Parathyroid adenoma (tissue), 2 donors: ENCODE results near the gene ZNG1A.
"Not testable (repeated sequence)": the region's sequence is repeated elsewhere in the genome, so short reads cannot be mapped to it uniquely, and the experiment has no call there.

Experiments
- H2AFZ ChIP-seq: fragments of 300-600 bp; sonication (generic); one replicate; pipeline ENCODE4 v1.7.0; 2017; ENCODE audit warnings: antibody characterized with exemption, mild to moderate bottlenecking
- H3K27ac ChIP-seq: fragments of 300-600 bp; sonication (generic); one replicate; pipeline ENCODE4 v1.7.0; 2017
- H3K27me3 ChIP-seq: fragments of 300-600 bp; sonication (generic); one replicate; pipeline ENCODE4 v1.7.0; 2017; ENCODE audit warnings: low read length; ENCODE audit not compliant: control insufficient read depth, insufficient read depth
- H3K36me3 ChIP-seq: fragments of 300-600 bp; sonication (generic); one replicate; pipeline ENCODE4 v1.7.0; 2017; ENCODE audit warnings: low read length; ENCODE audit not compliant: control insufficient read depth, insufficient read depth
- H3K4me1 ChIP-seq: fragments of 300-600 bp; sonication (generic); one replicate; pipeline ENCODE4 v1.7.0; 2017; ENCODE audit warnings: control low read depth
- H3K4me2 ChIP-seq: fragments of 300-600 bp; sonication (generic); one replicate; pipeline ENCODE4 v1.7.0; 2017; ENCODE audit warnings: low read length
- H3K4me3 ChIP-seq: fragments of 300-600 bp; sonication (generic); one replicate; pipeline ENCODE4 v1.7.0; 2017; ENCODE audit warnings: low read depth, low read length
- H3K79me2 ChIP-seq: fragments of 300-600 bp; sonication (generic); one replicate; pipeline ENCODE4 v1.7.0; 2017; ENCODE audit warnings: control low read depth
- H3K9ac ChIP-seq: fragments of 300-600 bp; sonication (generic); one replicate; pipeline ENCODE4 v1.7.0; 2017; ENCODE audit warnings: mild to moderate bottlenecking
- H3K9me3 ChIP-seq: fragments of 300-600 bp; sonication (generic); one replicate; pipeline ENCODE4 v1.7.0; 2017; ENCODE audit warnings: low read length; ENCODE audit not compliant: control insufficient read depth
- donor health status: primary hyperparathyroidism.

ZNG1A gene

DNA sequence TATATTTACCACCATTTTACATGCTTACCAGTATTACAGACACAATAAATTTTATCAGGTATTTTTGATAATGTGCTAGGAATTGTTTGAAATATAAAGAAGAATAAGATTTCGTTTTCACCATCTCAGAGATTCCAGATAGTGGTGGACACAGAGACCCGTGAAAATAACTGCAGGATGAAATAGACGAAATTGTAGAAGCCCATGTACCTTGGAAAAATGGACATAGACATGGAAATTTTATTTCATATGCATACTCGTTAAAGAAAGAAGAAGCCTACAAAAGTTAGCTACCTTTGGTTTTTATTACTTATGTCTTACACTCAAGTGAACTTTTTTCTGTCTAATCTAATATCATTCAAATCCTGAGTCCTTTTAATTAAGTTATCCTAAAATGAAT is 68.2 kb downstream of the ZNG1A start:
- H2AFZ ChIP-seq, H3K4me1 ChIP-seq, H3K4me2 ChIP-seq, H3K27ac ChIP-seq, H3K36me3 ChIP-seq, H3K9me3 ChIP-seq, H3K79me2 ChIP-seq, H3K27me3 ChIP-seq, H3K4me3 ChIP-seq, H3K9ac ChIP-seq: not testable (repeated sequence)

DNA sequence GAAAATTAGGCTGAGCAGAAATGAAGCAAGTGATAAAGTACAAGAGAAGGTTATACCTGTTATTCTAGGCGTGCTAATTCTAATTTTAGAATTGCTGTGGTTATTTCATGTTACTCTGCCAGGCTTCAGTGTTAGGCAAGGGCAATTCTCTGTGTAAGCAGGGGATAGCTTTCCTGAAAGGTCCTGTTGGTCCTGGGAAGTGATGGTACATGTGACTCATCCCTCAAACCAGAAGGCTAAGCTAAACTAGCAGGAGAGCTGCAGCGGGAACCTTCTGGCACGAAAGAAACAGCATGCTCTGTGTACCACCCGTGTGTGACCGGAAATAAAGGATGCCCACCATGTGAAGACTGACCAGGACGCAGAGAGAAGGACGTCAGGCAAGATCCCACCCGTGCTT is 69.3 kb downstream of the ZNG1A start:
- not testable (repeated sequence) for H3K4me3 ChIP-seq, H3K27ac ChIP-seq, H3K36me3 ChIP-seq, H2AFZ ChIP-seq, H3K4me1 ChIP-seq, H3K4me2 ChIP-seq, H3K9me3 ChIP-seq, H3K9ac ChIP-seq, H3K27me3 ChIP-seq, H3K79me2 ChIP-seq

DNA sequence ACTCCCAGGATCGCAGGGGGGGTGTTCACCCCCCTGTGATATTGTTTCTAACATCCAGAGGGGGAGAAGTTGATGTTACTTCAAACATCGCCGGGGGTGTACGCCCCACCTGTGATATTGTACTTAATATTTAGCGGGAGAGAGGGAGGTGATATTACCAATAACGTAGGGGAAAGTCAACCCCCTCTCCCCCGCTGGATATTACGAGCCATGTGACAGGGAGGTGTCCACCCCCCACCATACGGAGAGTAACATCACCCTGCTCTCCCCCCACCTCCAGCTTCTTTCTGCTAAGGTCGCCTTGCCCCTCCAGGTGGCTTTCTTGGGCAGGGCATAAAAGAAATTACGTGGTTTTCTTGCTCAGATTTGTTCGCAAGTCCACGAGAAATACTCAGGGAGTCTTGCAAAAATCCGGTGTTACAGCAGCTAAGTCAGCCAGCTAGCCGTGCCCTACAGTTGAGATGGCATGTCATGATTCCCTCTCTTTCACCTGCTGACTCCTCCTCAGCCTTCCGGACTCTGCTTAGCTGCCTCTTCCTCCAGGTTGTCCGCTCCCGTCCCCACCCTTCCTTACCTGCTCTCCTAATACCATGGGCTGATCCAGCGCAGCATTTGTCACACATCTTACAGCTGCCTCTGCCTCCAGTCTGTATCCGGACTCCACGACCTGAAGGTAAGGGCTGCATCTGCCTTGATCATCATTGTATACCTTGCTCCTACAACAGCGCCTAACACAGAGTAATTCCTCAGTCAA is 69.9 kb downstream of the ZNG1A start:
- not testable (repeated sequence) for H3K4me1 ChIP-seq, H3K27me3 ChIP-seq, H3K9ac ChIP-seq, H3K79me2 ChIP-seq, H3K27ac ChIP-seq, H3K4me2 ChIP-seq, H2AFZ ChIP-seq, H3K4me3 ChIP-seq, H3K9me3 ChIP-seq, H3K36me3 ChIP-seq

DNA sequence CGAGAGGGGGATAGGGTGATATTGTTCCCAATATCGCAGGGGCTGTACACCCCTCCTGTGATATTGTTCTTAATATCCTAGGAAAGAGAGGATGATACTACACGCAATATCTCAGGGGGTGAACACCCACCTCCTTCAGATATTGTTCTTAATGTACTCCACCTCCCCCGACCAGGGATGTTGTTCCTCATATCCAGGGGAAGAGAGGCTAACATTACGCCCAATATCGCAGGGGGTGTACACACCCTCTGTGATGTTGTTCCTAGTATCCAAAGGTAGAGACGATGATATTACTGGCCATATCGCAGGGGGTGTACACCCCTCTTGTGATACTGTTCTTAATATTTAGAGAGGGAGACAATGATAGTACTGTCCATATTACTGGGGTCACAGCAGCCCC is 72.9 kb downstream of the ZNG1A start:
- H3K9me3 ChIP-seq, H3K4me2 ChIP-seq, H3K9ac ChIP-seq, H3K79me2 ChIP-seq, H3K4me3 ChIP-seq, H2AFZ ChIP-seq, H3K27me3 ChIP-seq, H3K4me1 ChIP-seq, H3K36me3 ChIP-seq, H3K27ac ChIP-seq: not testable (repeated sequence)

DNA sequence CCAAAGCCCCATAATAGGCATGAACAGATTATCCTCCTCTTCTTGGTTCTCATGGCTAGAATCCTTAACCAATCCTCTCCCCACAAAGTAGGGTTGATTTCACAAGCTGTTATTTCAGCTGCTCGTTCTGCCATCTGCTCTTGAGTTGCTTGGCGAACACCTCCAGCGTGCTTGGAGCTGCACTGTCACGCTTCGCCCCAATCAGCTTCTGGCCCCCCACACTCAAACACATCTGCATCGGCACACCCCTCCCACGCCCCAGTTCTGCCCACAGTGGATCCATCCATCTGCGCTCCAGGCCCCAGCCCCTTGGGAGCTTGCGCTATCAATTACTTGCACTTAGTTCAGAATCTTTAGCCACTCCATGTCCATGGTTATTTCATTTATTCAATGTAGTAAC is 78.4 kb downstream of the ZNG1A start:
- not testable (repeated sequence) for H2AFZ ChIP-seq, H3K9me3 ChIP-seq, H3K27me3 ChIP-seq, H3K4me3 ChIP-seq, H3K4me1 ChIP-seq, H3K36me3 ChIP-seq, H3K27ac ChIP-seq, H3K4me2 ChIP-seq, H3K79me2 ChIP-seq, H3K9ac ChIP-seq

DNA sequence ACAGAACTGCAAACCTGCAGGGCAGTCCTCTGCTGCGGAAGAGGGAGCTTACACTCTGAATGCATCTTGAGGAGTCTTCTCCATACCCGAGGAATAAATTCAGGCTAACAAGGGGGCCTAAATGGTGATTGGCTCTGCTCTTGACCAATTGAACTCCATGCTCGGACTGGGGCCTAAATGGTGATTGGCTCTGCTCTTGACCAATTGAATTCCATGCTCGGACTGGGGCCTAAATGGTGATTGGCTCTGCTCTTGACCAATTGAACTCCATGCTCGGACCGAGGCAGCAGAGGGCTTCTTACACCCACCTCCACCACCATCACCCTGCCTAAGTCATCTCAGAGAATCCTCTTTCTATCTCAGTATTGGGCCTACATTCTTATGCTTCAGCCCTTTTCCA is 79.0 kb downstream of the ZNG1A start:
- not testable (repeated sequence) for H2AFZ ChIP-seq, H3K36me3 ChIP-seq, H3K4me1 ChIP-seq, H3K4me3 ChIP-seq, H3K27me3 ChIP-seq, H3K9ac ChIP-seq, H3K4me2 ChIP-seq, H3K27ac ChIP-seq, H3K9me3 ChIP-seq, H3K79me2 ChIP-seq

DNA sequence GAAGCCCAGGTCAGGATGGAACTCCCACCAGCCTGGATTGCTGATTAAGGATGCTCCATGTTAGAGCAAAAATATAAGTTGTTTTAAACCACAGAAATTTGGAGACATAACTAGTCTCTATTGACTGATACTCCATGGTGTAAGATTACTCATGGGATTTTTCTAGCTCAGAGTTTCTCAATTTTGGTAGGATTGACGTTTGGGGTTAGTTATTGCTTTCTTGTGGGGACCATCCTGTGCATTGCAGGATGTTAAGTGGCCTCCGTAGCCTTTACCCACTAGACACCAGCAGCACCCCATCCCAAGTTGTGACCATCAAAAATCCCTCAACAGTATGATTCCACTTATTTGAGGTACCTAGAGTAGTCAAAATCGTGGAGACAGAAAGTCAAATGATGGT is 80.1 kb downstream of the ZNG1A start:
- not testable (repeated sequence) for H3K36me3 ChIP-seq, H3K4me3 ChIP-seq, H3K4me2 ChIP-seq, H3K27me3 ChIP-seq, H3K79me2 ChIP-seq, H3K27ac ChIP-seq, H3K4me1 ChIP-seq, H3K9me3 ChIP-seq, H3K9ac ChIP-seq, H2AFZ ChIP-seq

DNA sequence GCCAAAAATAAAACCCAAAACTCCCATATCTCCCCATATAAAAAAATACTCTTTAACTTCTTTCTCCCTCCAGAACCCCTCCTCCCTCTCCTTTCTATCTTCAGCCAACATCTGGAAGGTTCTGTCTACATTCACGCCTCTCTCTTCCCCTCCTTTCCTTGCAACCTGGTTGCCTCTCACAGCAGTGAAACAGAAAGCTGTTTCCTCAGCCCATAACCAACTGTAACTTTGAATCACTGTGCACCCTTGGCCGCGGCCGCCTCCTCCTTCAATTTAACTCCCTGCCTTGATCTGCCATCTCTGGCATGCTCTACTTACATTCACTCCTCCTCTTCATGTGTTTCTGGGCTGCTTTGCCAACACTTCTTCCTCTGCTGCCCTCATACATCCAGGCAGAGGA is 83.9 kb downstream of the ZNG1A start:
- H2AFZ ChIP-seq, H3K27ac ChIP-seq, H3K9me3 ChIP-seq, H3K4me3 ChIP-seq, H3K4me1 ChIP-seq, H3K27me3 ChIP-seq, H3K79me2 ChIP-seq, H3K4me2 ChIP-seq, H3K36me3 ChIP-seq, H3K9ac ChIP-seq: not testable (repeated sequence)

DNA sequence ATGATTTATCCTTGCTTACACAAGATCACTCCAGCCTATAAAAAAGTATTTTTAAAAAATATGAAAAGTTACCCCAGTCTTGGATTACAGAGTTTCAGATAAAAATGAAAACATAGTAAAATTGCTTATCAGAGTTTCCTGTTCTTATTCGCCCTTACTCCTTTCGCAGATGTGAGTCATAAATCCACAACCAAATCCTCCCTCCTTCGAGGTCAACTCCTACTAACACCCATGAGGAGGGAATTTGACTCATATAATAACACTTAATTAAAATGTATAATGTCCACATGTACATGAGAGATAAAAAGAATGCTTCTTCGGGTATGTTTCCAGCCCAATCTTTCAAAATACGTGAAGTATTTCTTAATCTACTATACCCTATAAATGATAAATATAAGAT is 84.5 kb downstream of the ZNG1A start:
- not testable (repeated sequence) for H3K27ac ChIP-seq, H2AFZ ChIP-seq, H3K4me3 ChIP-seq, H3K9me3 ChIP-seq, H3K27me3 ChIP-seq, H3K36me3 ChIP-seq, H3K79me2 ChIP-seq, H3K4me2 ChIP-seq, H3K4me1 ChIP-seq, H3K9ac ChIP-seq

DNA sequence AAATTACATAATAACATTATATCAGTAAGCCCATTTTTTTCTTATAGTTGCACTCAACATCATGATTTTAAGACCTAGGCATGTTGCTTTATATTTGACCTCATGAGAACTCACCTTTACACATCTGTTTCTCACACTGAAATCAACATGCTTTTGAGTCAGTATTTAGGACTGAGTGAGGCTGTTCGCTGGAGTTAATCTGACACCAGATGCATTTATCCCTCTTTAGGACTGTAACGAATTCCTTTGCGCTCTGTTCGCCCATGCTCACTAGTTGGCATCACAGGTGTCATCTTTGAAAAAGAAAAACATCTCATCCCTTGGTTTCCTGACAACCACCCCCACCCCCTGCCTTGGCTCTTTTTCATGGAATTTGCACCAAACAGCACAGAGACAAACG is 84.9 kb downstream of the ZNG1A start:
- not testable (repeated sequence) for H3K27ac ChIP-seq, H3K79me2 ChIP-seq, H3K9ac ChIP-seq, H3K4me3 ChIP-seq, H3K4me1 ChIP-seq, H3K4me2 ChIP-seq, H2AFZ ChIP-seq, H3K9me3 ChIP-seq, H3K36me3 ChIP-seq, H3K27me3 ChIP-seq

DNA sequence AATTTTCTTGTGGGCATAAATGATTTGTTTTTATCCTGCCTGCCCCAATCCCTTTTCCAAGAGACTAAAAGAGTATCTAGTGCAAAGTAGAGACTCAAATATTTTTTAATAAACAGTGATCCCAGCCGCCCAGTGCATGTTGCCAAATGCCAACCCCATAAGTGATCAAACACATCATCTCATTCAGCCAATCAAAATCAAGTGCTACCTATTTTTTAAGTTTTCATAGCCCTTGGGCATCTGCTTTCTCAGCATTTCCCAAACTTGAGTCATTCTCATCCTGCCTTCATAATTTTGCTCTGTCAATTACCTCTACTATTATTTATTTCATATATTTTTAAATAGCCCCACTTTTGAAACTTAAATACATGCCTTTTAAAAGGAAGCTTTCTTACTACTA is 88.0 kb downstream of the ZNG1A start:
- H3K27ac ChIP-seq, H3K4me3 ChIP-seq, H3K79me2 ChIP-seq, H3K27me3 ChIP-seq, H3K9me3 ChIP-seq, H3K4me2 ChIP-seq, H2AFZ ChIP-seq, H3K36me3 ChIP-seq, H3K9ac ChIP-seq, H3K4me1 ChIP-seq: not testable (repeated sequence)
